GM21723 (cell line): ENCODE measurements around the gene TOB2.

ENCODE experiments used
- ATAC-seq: cut with Tn5 transposase; IDR thresholded peaks from one replicate; pipeline ENCODE4 v1.9.1; 2021; ENCODE audit warnings: mild to moderate bottlenecking, moderate library complexity; ENCODE audit not compliant: unreplicated experiment

TOB2 gene

GRCh38 chr22:41446639-41447434, at the start of gene TOB2:
TSS of gene TOB2 (minus strand) at chr22:41446801. CDS start at chr22:41437345, 9,456 bp downstream.
- ATAC-seq: no peak

DNA sequence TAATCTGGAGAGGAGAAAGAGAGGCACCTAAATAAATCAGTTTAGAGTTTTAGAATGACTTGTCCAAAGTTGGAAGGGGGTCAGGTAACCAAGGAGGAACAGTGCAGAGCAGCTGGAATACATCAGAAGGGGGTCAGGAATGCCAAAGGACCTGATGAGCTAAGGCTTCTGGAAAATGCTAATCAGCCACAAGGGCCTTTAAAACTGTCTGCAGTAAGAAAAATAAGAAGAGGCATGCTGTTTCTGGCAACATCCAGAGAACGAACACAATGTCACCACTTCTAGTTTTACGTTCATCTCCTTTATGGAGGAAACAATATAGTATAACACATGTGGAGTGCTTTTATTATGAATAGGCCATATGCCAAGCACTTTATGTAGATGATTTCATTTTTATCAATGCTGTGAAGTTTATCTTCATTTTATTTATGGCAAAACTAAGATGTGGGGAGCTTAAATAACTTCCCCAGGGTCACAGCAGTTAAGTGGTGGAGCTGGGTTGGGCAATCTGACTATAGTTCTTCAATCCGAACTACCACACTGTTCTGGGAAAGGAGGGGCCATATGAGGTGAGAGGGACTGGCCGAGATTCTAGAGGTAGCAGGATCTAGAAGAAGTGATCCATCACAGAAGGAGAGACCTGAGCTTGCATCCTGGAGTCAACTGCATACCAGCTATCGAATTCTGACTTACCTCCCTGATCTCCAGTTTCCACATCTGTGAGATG, 44.9 kb upstream of the TOB2 start:
- ATAC-seq: no peak

DNA sequence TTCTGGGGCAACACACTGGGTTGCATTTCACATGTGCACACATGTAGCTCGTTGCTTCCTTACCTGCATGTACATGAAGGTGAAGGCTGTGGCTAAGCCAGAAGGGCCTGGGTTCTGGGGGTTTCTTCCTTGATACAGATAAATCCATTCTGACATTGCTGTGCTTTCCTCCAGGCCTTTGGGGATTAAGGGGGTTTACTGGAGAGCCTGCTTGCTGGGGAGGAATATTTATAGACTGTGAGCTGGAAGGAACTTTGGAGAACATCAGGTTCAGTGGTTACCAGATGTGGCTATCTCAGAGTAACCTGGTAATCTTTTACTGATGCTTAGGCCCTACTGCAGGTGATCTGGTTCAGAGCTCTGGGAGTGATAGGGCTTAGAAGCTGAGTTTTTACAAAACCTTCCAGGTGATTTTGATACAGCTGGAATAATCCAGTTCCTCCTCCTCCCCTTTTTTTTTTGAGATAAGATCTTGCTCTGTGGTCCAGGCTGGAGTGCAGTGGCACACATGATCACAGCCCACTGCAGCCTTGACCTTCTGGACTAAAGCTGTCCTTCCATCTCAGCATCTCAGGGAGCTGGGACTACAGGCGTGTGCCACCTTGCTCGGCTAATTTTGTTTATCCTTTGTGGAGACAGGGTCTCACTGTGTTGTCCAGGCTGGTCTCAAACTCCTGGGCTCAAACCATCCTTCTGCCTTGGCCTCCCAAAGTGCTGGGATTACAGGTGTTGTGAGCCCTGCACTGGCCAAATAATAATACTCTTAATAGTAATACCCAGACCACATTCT, 42.2 kb upstream of the TOB2 start:
- no peak for ATAC-seq

GRCh38 chr22:41488076-41488475, 41.5 kb upstream of the TOB2 start:
- no peak for ATAC-seq

DNA sequence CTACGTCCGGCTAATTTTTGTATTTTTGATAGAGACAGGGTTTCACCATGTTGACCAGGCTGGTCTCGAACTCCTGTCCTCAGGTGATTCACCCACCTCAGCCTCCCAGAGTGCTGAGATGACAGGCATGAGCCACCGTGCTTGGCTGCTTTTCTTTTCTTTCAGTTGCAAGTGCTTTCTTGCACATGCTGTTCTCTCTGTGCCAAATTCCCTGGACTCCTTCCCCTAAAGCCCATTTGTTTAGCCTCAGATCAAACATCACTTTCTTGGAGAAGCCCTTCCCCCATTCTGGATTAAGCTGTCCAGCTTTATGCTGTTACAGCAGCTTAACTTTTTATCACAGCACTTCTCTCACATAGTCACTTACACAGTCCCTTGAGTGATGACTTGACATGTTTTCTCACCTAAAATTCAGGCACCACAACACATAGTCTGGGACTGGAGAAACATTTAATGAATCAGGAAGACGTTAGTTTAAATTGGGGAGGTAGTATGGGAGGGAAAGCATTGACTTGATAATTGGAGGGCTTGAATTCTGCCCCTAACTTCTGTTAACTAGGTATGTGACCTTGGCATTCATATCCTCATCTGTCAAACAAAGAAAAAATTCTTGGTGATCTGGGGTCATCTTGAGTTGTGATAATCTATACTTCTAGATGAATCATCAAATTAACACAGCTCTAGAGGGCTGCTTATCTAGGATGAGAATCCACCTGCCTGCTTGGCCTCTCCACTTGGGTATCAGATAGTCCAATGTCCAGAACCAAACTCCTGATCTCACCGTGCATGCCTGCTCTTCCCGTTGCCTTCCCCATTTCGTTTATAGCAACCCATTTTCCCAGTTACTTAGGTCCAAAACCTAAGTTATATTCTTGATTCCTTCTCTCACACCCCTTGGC, 40.7 kb upstream of the TOB2 start:
- ATAC-seq: no peak

DNA sequence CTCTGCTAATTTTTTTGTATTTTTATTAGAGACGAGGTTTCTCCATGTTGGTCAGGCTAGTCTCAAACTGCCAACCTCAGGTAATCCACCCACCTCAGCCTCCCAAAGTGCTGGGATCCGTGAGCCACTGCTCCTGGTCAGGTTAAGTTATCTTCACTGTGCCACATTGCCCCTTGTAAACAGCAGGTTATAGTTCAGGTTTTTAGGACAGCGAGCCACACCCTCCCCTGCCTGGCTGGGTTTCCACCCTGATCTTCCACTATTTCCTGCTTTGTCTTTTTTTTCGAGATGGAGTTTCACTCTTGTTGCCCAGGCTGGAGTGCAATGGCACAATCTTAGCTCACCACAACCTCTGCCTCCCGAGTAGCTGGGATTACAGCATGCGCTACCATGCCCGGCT, 38.4 kb upstream of the TOB2 start:
- no peak for ATAC-seq

GRCh38 chr22:41482319-41482935, 35.8 kb upstream of the TOB2 start:
- ATAC-seq: no peak

DNA sequence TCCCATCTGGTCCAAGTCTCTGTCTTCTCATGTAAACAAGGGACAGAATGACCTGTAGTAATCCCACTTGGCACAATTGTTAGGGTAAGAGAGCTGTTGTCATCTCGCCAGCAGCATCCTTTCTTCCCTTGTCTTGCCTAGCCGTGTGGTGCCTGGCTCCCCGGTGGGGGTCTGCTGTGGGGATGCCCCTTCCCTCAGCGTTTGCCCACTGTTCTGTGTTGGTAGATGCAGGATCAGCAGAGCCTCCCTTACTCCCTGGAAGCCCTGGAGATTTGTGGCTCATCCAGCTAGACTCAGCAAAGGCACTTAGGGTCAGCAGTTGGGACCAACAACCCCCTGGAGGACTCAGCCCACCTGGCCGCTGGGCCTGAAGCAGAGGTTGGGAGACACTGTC, 35.3 kb upstream of the TOB2 start:
- ATAC-seq: no peak

GRCh38 chr22:41481131-41481830, 34.7 kb upstream of the TOB2 start:
- no peak for ATAC-seq

- no peak for ATAC-seq
Observed at GRCh38 chr22:41480397-41480735, 33.8 kb upstream of the TOB2 start.

DNA sequence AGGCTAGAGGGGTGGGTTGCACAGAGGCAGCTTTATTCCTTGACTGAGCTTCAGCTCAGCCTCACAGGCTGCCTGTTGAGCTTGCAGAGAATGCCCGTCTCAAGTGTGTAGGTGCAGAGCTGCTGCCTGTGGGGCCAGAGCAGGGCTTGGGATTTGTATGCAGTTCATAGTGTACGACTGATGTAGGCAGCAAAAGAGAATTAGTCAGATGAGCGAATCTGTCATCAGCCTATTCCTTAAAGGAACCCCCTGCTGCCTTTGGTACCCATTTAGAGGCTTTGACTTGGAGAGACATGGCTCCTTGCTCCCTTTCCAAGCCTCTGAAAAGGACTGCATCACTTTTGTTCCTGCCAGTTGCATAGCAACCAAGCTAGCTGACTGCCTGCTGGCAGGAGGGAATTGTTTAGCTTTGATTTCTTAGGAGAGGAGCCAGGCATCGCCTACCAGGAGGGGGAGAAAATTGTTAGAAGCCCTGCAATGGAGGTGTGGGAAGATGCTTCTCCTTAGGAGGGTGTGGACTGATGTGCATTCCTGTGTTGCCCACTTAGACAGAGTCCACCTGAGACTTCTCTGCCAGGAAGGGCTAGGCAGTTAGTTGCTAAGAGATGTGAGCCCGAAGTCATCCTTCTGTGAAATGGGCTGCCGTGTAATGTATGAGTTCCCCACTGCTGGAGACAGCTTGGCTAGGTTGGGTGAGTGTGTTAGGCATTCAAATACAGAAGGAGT, 33.2 kb upstream of the TOB2 start:
- ATAC-seq: no peak

GRCh38 chr22:41478891-41479521, 32.4 kb upstream of the TOB2 start:
- no peak for ATAC-seq

DNA sequence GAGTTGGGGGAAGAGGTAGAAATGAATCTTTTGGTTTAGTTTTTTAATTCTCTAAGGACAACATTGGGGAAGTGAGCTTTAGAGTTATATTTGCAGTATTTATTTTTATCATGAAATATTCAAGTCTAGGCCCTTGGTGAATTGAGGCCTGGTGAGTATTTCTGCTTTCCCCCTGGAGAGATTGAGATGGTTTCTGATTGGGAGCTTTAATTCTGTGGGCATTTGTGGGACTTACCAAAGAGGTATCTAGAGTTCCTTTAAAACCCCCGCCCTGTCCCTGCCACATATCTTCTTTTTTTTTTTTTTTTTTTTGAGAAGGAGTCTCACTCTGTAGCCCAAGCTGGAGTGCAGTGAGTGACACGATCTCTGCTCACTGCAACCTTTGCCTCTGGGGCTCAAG, 31.9 kb upstream of the TOB2 start:
- no peak for ATAC-seq

DNA sequence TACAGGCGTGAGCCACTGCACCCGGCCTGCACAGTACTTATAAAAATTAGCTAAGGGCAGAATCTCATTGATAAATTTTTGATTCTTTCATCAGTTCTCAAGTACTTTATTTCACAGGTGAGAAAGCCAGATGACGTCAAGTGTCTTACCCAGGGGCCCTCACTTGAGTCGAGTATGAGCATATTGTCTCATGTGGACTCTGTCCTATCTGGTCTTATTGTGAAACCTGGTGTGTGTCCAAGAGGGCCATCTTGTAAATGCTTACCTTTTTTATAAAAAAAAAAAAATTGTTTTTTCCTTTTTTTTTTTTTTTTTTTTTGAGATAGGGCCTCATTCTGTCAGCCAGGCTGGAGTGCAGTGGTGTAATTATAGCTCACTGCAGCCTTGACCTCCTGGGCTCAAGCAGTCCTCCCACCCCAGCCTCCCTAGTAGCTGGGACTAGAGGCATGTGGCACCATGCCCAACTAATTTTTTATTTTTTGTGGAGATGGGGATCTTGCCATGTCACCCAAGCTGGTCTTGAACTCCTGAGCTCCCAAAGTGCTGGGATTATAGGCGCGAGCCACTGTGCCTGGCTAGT, 28.4 kb upstream of the TOB2 start:
- ATAC-seq: no peak

DNA sequence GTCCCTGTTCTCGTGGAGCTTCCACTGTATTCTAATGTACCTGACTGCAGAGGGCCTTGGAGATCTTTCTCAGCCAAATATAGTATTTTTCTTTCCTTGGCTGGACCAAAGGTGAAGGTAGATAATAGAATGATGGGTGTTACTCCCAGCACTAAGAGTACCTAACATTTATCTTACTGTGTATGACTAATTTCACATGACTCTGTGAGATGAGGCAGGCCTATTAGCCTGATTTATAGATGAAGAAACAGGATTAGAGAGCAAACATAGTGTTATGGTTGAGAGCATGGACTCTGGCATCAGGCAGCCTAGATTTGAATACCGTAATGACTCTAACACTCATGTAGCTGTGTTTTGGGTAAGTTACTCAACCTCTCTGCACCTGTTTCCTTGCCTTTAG, 25.0 kb upstream of the TOB2 start:
- no peak for ATAC-seq

- ATAC-seq: no peak
Observed at GRCh38 chr22:41470886-41471285, 24.3 kb upstream of the TOB2 start.

GRCh38 chr22:41469218-41469851, 22.7 kb upstream of the TOB2 start:
- peak; percentile 29 for ATAC-seq
